ENCODE results near the gene LBHD2. TPM values are rescaled to one million over a fixed set of nuclear protein-coding genes. Genes with fewer than 3 reads are reported as not detected.

LBHD2 gene
- total RNA-seq, 1 donor from 2014 or later = not detected

GRCh38 chr14:103126088-103126872 is 42.3 kb downstream of the LBHD2 start:
- Histone ChIP-seq H3K4me1 (peaks cover 96% of the 10 kb centered on the region), H3K9me3 (replicated peaks) (no peaks in the 10 kb centered on the region), H3K4me3 (peak overlapping the region; percentile 96), H3K36me3 (peaks cover 32% of the 10 kb centered on the region), H3K27ac (replicated peaks) (peak overlapping the region; percentile 64), H3K27me3 (ENCODE audit: low read depth) (no peaks in the 10 kb centered on the region)
- peak; percentile 18 for DNase-seq
- intact Hi-C loops (cut with micrococcal nuclease) = no loop called here
- TF ChIP-seq CTCF (IDR thresholded peaks at IDR 0.05; ENCODE audit: borderline replicate concordance) = no peak

DNA sequence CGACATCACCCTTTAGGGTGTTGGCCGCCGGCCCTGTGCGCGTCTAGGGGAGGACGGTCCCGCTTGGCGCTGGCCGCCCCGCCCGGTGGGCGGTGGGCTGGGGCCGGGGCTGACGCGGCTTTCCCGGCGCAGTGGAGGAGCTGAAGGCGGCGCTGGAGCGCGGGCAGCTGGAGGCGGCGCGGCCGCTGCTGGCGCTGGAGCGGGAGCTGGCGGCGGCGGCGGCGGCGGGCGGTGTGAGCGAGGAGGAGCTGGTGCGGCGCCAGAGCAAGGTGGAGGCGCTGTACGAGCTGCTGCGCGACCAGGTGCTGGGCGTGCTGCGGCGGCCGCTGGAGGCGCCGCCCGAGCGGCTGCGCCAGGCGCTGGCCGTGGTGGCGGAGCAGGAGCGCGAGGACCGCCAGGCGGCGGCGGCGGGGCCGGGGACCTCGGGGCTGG is 42.9 kb downstream of the LBHD2 start:
- H3K27me3 ChIP-seq (ENCODE audit: low read depth) = no peaks in the 10 kb centered on the region
- H3K4me3 ChIP-seq = peak overlapping the region; percentile 96
- DNase-seq = peak; percentile 60
- H3K4me1 ChIP-seq = peaks cover 96% of the 10 kb centered on the region
- H3K36me3 ChIP-seq = peaks cover 36% of the 10 kb centered on the region
- intact Hi-C loops (cut with micrococcal nuclease) = no loop called here
- peak overlapping the region; percentile 64 for H3K27ac ChIP-seq (replicated peaks)
- peak; percentile 36 for TF ChIP-seq CTCF (IDR thresholded peaks at IDR 0.05; ENCODE audit: borderline replicate concordance)
- no peaks in the 10 kb centered on the region for H3K9me3 ChIP-seq (replicated peaks)

DNA sequence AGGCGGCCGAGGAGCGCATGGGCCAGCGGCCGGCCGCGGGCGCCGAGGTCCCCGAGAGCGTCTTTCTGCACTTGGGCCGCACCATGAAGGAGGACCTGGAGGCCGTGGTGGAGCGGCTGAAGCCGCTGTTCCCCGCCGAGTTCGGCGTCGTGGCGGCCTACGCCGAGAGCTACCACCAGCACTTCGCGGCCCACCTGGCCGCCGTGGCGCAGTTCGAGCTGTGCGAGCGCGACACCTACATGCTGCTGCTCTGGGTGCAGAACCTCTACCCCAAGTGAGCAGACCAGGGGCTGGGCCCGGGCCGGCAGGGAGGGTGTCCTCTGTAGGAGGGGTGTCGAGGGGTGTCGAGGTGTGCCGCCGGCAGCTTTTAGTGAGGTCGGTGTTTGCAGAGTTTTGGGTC is 43.3 kb downstream of the LBHD2 start:
- Histone ChIP-seq H3K27ac (replicated peaks) (no peak overlapping the region), H3K27me3 (ENCODE audit: low read depth) (no peaks in the 10 kb centered on the region), H3K36me3 (peaks cover 38% of the 10 kb centered on the region), H3K4me1 (peaks cover 96% of the 10 kb centered on the region), H3K9me3 (replicated peaks) (no peaks in the 10 kb centered on the region), H3K4me3 (peak overlapping the region; percentile 96)
- no peak for TF ChIP-seq CTCF (IDR thresholded peaks at IDR 0.05; ENCODE audit: borderline replicate concordance)
- intact Hi-C loops (cut with micrococcal nuclease) = no loop called here
- DNase-seq = peak; percentile 13

- H3K4me1 ChIP-seq = peaks cover 94% of the 10 kb centered on the region
- no peak for TF ChIP-seq CTCF (IDR thresholded peaks at IDR 0.05; ENCODE audit: borderline replicate concordance)
- intact Hi-C loops (cut with micrococcal nuclease) = no loop called here
- H3K27ac ChIP-seq (replicated peaks) = peak overlapping the region; percentile 8
- no peaks in the 10 kb centered on the region for H3K9me3 ChIP-seq (replicated peaks)
- H3K36me3 ChIP-seq = peaks cover 45% of the 10 kb centered on the region
- DNase-seq = no peak
- H3K27me3 ChIP-seq (ENCODE audit: low read depth) = no peaks in the 10 kb centered on the region
- peak overlapping the region; percentile 96 for H3K4me3 ChIP-seq
Measured at GRCh38 chr14:103127861-103128598, 44.0 kb downstream of the LBHD2 start.

DNA sequence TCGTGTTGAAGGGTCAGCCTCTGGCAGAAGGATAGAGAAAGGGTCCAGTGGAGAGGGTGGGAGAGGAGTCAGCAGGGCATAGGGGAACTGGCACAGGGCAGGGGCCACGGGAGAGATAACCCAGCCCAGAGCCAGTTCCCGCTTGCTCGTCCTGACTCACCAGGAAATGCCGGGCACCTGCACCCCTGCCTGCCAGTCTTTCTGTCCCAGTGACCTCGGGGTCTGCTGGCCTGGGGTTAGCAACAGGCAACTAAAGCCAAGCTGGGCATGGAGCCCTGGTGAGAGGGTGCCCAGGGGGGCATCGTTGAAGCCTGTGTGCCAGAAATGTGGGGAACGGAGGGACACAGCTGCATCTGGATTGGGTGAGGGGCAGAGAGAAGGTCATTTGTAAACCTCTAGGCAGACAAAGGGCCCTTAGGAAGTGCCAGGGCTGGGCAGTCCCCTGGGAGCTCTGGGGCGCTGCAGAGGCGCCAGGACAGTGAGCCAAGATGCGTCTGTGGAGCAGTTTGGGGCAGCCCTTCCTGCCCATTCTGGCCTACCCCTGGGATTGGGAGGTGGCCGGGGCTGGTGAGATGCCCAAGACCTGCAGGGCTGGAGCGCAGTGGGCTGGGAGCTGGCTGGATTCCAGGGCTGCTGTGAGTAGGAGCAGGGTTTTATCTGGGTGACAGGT is 44.8 kb downstream of the LBHD2 start:
- Histone ChIP-seq H3K4me3 (no peak overlapping the region), H3K27me3 (ENCODE audit: low read depth) (no peaks in the 10 kb centered on the region), H3K27ac (replicated peaks) (peak overlapping the region; percentile 33), H3K9me3 (replicated peaks) (no peaks in the 10 kb centered on the region), H3K4me1 (peaks cover 86% of the 10 kb centered on the region), H3K36me3 (peaks cover 52% of the 10 kb centered on the region)
- intact Hi-C loops (cut with micrococcal nuclease) = no loop called here
- DNase-seq = peak; percentile 17
- TF ChIP-seq CTCF (IDR thresholded peaks at IDR 0.05; ENCODE audit: borderline replicate concordance) = no peak

Data from left ventricle myocardium inferior (tissue), 1 donor.